Fibroblast of lung (primary cell): ENCODE results near the gene TMEM125. TPM values are rescaled to one million over a fixed set of nuclear protein-coding genes. Genes with fewer than 3 reads are reported as not detected.

Experiments
- DNase-seq, 2 donors: peaks; one replicate each; pipeline versions ENCODE4 v3.0.0 to v3.0.0-alpha.2; 2010; ENCODE audit warnings: low read depth in 2 of 2
- H2AFZ ChIP-seq: 2 replicates; pipeline ENCODE4 v1.5.1; 2012; ENCODE audit warnings: low read length, control low read depth, inconsistent platforms
- H3K27ac ChIP-seq: 2 replicates; pipeline ENCODE4 v1.5.1; 2011; ENCODE audit warnings: low read length, control low read depth; ENCODE audit not compliant: insufficient read depth
- H3K27me3 ChIP-seq: 2 replicates; pipeline ENCODE4 v1.5.1; 2011; ENCODE audit warnings: mild to moderate bottlenecking, low read length; ENCODE audit not compliant: control insufficient read depth, insufficient read depth
- H3K36me3 ChIP-seq: 2 replicates; pipeline ENCODE4 v1.5.1; 2011; ENCODE audit warnings: low read length; ENCODE audit not compliant: control insufficient read depth, insufficient read depth
- H3K4me1 ChIP-seq: 2 replicates; pipeline ENCODE4 v1.5.1; 2011; ENCODE audit warnings: low read length; ENCODE audit not compliant: control insufficient read depth, insufficient read depth; ENCODE audit errors: extremely low read depth
- H3K4me2 ChIP-seq: 2 replicates; pipeline ENCODE4 v1.5.1; 2011; ENCODE audit warnings: low read length, control low read depth; ENCODE audit not compliant: insufficient read depth; ENCODE audit errors: extremely low read depth
- H3K4me3 ChIP-seq, 4 experiments: fragments of 200-600 bp in 1 of 4; sonication (generic) in 1 of 4; replicated peaks in 1 of 4; 2 replicates each; pipeline ENCODE4 v1.5.1; 2011 to 2016; ENCODE audit warnings: low read length in 4 of 4, low read depth in 3 of 4, mild to moderate bottlenecking in 3 of 4, control low read depth in 2 of 4, inconsistent platforms in 1 of 4, mixed read lengths in 1 of 4; ENCODE audit not compliant: insufficient read depth in 1 of 4; ENCODE audit errors: control extremely low read depth in 1 of 4
- H3K79me2 ChIP-seq: 2 replicates; pipeline ENCODE4 v1.5.1; 2012; ENCODE audit warnings: mild to moderate bottlenecking, low read length, inconsistent platforms; ENCODE audit not compliant: control insufficient read depth, insufficient read depth
- H3K9ac ChIP-seq: 2 replicates; pipeline ENCODE4 v1.5.1; 2011; ENCODE audit warnings: mild to moderate bottlenecking, low read length, control low read depth; ENCODE audit not compliant: insufficient read depth
- H3K9me3 ChIP-seq: 2 replicates; pipeline ENCODE4 v1.5.1; 2012; ENCODE audit warnings: low read depth, low read length; ENCODE audit not compliant: control insufficient read depth, insufficient read depth
- H4K20me1 ChIP-seq: 2 replicates; pipeline ENCODE4 v1.5.1; 2011; ENCODE audit warnings: low read length; ENCODE audit not compliant: control insufficient read depth, insufficient read depth; ENCODE audit errors: extremely low read depth
- CTCF ChIP-seq, 2 donors: IDR thresholded peaks in 1 of 2; conservative IDR thresholded peaks in 1 of 2; 1 replicate in 1 of 2; 2 replicates in 1 of 2; pipeline ENCODE4 v1.5.1; 2011 to 2012; ENCODE audit warnings: low read length in 2 of 2, control low read depth in 1 of 2, inconsistent platforms in 1 of 2, low read depth in 1 of 2, mild to moderate bottlenecking in 1 of 2
- EZH2 ChIP-seq: IDR thresholded peaks from 2 replicates; pipeline ENCODE4 v1.5.1; 2012; ENCODE audit warnings: low read length, control low read depth, mild to moderate bottlenecking; ENCODE audit errors: missing control alignments
- polyA plus RNA-seq, 2 donors: library from polyadenylated mRNA; depleted of rRNA in 1 of 2; stranded (reverse) in 1 of 2; unstranded in 1 of 2; fragments of >200 nt; gene quantifications; 2 replicates each; pipeline ENCODE4 v1.2.1, GENCODE V29; 2011 to 2012; ENCODE audit warnings: missing spikeins in 1 of 2
- total RNA-seq: library from RNA; depleted of rRNA; stranded (reverse); fragments of >200 nt; gene quantifications from 2 replicates; pipeline ENCODE4 v1.2.1, GENCODE V29; 2014

Gene TMEM125
- total and polyA plus RNA-seq, 2 donors (not counting 1 experiment from before 2014, with no cell fraction given), result 0.03 TPM; not detected in 1

GRCh38 chr1:43272576-43273571 lies 3.1 kb downstream of the TMEM125 start:
- H3K9me3 ChIP-seq, result no peaks in the 10 kb centered on the region
- H2AFZ ChIP-seq, result no peak overlapping the region
- H3K27me3 ChIP-seq, result peaks cover 11% of the 10 kb centered on the region
- no peaks in the 10 kb centered on the region for H3K36me3 ChIP-seq
- H3K4me3 ChIP-seq, result no peak overlapping the region
- H3K79me2 ChIP-seq, result no peaks in the 10 kb centered on the region
- no peaks in the 10 kb centered on the region for H4K20me1 ChIP-seq
- H3K4me1 ChIP-seq, result no peaks in the 10 kb centered on the region
- no peak overlapping the region for H3K4me2 ChIP-seq
- no peak for DNase-seq
- TF ChIP-seq CTCF (conservative IDR thresholded peaks at IDR 0.05 in 1 of 2, IDR thresholded peaks at IDR 0.05 in 1 of 2; ENCODE audit: low read depth in 1 of 2, low read length in 2 of 2), result no peak
- TF ChIP-seq EZH2, result no peak
- H3K9ac ChIP-seq, result no peak overlapping the region
- H3K27ac ChIP-seq, result no peak overlapping the region

- H3K79me2 ChIP-seq, result no peaks in the 10 kb centered on the region
- no peak overlapping the region for H2AFZ ChIP-seq
- no peaks in the 10 kb centered on the region for H3K9me3 ChIP-seq
- H3K9ac ChIP-seq, result no peak overlapping the region
- no peak overlapping the region for H3K27ac ChIP-seq
- H4K20me1 ChIP-seq, result no peaks in the 10 kb centered on the region
- peaks cover 11% of the 10 kb centered on the region for H3K27me3 ChIP-seq
- TF ChIP-seq CTCF (conservative IDR thresholded peaks at IDR 0.05 in 1 of 2, IDR thresholded peaks at IDR 0.05 in 1 of 2; ENCODE audit: low read depth in 1 of 2, low read length in 2 of 2) (no peak), EZH2 (no peak)
- no peak overlapping the region for H3K4me3 ChIP-seq
- no peak for DNase-seq
- H3K4me1 ChIP-seq, result no peaks in the 10 kb centered on the region
- H3K4me2 ChIP-seq, result no peak overlapping the region
- no peaks in the 10 kb centered on the region for H3K36me3 ChIP-seq
Observed at GRCh38 chr1:43273708-43274107, 3.9 kb downstream of the TMEM125 start.

- H3K4me3 ChIP-seq, result no peak overlapping the region
- H4K20me1 ChIP-seq, result no peaks in the 10 kb centered on the region
- no peak overlapping the region for H3K4me2 ChIP-seq
- TF ChIP-seq EZH2 (no peak), CTCF (conservative IDR thresholded peaks at IDR 0.05 in 1 of 2, IDR thresholded peaks at IDR 0.05 in 1 of 2; ENCODE audit: low read depth in 1 of 2, low read length in 2 of 2) (no peak)
- no peaks in the 10 kb centered on the region for H3K9me3 ChIP-seq
- no peaks in the 10 kb centered on the region for H3K79me2 ChIP-seq
- H2AFZ ChIP-seq, result peak overlapping the region; percentile 79
- no peak overlapping the region for H3K9ac ChIP-seq
- H3K36me3 ChIP-seq, result no peaks in the 10 kb centered on the region
- H3K27me3 ChIP-seq, result peaks cover 7% of the 10 kb centered on the region
- no peak overlapping the region for H3K27ac ChIP-seq
- DNase-seq, result peak; percentile 12 to 36
- no peaks in the 10 kb centered on the region for H3K4me1 ChIP-seq
Observed at GRCh38 chr1:43274125-43274803, 4.5 kb downstream of the TMEM125 start.
